ENCODE measurements around the gene FUS.
"Not testable (repeated sequence)": the region's sequence is repeated elsewhere in the genome, so short reads cannot be mapped to it uniquely, and the experiment has no call there.

FUS gene

DNA sequence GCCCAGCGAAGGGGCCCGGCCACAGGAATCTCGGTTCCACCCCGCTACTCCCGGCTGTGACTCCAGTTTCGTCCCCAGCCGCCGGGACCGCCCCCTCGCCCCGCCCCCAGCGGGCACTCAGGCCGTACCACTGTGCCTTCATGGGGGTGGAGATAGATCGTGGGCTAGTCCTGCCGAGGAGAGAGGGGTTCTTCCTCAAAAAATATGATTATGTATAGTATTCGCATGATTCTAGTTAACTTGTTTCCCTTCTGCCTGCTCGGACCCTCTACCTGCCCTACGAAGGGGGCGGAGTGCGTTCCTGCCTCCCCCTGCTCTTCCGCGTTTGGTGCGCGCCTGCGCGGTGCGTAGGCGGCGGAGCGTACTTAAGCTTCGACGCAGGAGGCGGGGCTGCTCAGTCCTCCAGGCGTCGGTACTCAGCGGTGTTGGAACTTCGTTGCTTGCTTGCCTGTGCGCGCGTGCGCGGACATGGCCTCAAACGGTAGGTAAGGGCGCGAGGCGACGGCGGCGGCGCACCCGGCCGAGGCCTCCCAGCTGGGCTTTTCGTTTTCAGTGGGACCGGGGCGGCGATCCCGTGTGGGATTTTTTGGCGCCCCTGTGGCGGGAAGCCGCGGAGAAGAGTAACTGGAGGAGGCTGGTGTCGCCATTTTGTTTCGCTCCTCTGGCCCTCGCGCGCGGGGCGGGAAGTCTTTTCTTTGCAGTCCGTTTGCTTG is at the start of gene FUS:
Gene FUS, plus strand, starts transcription at position 393 of the 713 bp plus-strand sequence. Its CDS starts 76 bp downstream, at position 469.
- DNase-seq (ENCODE audit: low read depth, low spot score): peak; percentile 96

DNA sequence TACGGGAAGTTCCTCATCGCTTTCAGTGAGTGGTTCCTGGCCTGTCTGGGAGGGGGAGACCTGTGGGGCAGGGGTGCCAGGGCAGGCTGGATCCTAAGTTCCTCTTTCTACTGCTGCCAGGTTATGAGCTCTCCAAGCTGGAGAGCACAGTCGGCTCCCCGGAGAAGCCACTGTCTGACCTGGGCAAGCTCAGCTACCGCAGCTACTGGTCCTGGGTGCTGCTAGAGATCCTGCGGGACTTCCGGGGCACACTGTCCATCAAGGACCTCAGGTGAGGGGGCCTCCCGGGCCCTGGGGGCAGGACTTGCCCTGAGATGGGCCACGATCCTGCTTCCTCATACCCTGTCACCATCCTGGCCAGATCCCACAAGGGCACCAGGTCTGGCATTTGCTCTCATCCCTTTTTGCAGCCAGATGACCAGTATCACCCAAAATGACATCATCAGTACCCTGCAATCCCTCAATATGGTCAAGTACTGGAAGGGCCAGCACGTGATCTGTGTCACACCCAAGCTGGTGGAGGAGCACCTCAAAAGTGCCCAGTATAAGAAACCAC is 49.5 kb upstream of the FUS start:
- DNase-seq (ENCODE audit: low read depth, low spot score): no peak

DNA sequence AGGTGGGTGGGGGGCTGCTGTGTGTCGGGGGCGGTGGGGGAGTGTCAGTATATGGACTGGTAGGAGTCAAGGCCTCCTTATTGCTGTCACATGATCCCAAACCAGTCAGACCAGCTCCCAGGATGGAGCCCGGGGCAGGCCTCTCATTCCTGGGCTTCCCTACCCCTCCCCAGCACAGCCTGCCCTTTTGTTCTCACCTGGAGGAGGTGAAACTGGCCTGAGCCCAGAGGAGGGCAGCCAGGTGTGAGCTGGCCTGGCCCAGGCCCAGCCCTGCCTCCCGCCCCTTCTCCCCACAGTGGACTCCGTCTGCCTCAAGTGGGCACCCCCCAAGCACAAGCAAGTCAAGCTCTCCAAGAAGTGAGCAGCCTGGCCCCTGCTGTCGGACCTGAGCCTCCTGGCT is 49.0 kb upstream of the FUS start:
- DNase-seq (ENCODE audit: low read depth, low spot score): no peak

DNA sequence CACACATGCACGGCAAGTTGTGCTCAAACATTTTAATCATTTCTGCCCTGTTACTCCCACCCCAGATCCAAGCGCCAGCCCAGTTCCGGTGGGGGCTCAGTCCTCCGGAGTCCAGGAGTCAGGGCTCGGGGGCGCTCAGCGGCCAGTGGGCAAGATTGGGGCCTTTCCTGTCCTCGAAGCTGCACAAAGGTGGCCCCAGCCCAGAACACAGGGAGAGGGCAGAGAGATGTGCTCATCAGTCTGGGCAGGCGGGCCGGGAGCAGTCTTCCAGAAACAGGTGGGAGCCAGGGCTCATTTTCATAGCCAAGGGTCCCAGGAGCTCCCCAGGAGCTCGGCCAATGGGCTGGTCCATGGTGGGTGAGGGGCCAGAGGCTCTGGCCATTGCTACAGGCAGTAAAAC is 48.5 kb upstream of the FUS start:
- no peak for DNase-seq (ENCODE audit: low read depth, low spot score)

DNA sequence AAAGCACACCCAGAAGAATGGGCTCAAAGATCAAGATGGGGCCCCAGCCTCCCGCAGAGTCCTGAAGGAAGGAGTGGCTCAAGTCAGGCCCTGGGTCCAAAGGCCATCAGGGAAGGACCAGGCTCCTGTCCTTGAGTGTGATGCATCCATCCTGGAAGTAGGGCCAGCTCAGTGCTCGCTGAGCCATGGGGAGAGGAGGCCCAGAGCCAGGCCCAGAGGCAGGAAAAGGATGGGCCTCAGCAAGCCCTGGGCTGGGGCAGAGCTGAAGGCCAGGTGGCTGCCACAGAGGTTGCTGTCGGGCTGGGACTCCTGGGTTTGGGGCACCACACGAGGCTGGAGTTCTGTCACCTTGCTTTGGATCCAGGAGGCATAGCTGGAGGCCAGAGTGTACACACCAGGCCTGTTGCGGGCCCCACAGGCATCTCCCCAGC is 48.1 kb upstream of the FUS start:
- no peak for DNase-seq (ENCODE audit: low read depth, low spot score)

DNA sequence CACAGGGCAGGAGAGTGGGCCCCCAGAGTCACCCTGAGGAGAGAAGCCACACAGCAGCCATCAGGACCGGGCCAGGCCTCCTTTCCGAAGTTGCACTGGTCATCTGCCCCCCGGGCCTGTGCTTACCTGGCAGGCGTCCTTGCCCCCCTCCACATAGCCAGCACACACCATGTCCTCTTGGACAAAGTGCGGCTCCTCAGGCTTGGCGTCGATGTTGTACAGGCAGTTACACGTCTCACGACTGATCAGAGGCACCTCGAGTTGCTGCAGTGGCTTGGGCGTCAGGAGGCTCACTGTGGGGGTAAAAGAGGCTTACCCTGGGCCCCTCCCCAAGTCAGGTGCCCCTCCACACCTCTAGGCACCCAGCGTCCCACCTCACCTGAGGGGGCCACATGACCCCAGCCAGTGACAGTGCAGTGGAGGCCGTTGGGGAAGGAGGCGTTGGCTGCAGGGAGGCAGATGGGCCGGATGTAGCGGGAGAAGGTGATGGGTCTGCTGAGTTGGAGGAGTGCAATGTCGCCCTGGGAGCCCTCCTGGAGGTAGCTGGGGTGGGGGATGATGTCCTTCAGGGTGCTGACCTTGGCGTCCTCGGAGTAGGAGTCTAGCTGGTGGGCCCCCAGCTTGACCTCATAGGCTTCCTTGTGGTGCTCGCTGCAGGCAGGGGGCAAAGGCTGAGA is 47.5 kb upstream of the FUS start:
- no peak for DNase-seq (ENCODE audit: low read depth, low spot score)

DNA sequence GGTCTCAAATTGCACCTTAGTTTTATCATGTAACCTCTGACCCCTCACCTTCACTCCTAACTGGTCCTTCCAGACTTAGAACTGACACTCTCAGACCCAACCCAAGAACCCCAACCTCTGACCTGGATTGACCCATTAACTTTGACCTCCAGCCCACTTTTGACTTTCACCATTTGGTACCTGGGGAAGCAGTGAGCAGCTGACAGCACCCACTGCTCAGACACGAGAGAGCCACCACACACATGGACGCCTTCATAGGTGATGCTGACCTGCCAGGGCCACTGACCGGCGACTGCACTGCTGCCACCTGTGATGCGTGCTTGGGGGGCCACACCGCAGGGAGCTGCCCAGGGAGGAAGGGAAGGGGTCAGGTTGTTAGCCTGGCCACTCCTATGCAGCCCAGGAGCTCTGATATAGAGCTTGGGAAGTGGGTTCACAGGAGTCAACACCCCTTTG is 46.9 kb upstream of the FUS start:
- DNase-seq (ENCODE audit: low read depth, low spot score): no peak

DNA sequence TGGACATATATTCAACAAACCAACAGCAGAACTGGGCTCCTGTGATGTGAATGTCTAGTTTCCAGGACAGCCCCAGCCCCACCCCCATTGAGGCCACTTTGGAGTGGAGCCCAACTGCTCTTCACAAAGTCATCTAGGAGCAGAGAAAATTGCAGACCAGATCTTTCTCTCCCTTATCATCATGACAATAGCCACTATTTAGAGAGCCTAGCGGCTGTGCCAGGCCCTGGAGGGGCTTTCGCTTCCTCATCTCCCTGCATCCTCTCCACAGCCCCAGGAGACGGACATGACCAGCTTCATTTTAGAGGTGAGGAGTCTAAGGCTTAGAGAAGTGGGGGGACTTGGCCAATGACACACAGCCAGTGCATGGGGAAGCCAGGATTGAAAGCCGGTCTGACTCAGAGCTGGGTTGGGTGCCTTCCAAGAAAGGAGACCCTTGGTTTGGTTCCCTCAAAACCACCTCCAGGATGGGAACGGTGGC is 45.8 kb upstream of the FUS start:
- DNase-seq (ENCODE audit: low read depth, low spot score): peak; percentile 57

DNA sequence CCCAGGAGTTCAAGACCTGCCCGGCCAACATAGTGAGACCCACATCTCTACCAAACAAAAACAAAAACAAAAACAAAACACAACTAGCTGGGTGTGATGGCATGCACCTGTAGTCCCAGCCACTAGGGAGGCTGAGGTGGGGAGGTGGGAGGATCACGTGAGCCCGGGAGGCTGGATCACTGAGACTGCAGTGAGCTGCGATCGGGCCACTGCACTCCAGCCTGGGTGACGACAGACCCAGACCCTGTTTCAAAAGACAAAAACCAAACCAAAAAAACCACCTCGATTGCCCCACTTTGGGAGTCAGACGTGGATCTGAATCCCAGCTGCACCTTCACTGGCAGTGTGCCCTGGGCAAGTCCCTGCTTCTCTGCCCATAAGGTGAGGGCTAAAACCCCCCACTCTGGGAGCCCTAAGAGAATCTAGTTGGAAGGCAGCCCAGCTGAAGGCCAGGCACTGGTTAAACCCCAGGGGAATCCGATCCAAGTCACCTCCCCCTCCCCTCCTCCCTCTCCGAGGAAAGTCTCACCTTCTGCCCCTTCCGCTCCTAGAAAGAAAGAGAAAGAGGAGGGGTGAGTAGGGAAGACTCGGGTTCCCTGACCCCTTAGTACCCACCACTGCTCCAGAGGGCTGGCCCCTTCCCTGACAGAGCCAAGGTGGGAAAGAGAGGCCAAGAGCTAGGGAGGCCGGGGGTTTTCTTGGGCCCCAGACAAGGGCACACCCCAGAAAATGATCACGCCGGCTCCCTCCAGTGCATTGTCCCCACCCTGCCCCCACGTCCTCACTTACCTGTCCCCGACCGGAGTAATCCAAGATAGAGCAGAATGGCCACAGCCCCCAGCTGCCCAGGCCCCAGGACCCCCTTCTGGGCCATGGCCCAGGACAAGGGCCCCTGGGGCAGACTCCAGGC is 45.1 kb upstream of the FUS start:
- DNase-seq (ENCODE audit: low read depth, low spot score): peak; percentile 31

DNA sequence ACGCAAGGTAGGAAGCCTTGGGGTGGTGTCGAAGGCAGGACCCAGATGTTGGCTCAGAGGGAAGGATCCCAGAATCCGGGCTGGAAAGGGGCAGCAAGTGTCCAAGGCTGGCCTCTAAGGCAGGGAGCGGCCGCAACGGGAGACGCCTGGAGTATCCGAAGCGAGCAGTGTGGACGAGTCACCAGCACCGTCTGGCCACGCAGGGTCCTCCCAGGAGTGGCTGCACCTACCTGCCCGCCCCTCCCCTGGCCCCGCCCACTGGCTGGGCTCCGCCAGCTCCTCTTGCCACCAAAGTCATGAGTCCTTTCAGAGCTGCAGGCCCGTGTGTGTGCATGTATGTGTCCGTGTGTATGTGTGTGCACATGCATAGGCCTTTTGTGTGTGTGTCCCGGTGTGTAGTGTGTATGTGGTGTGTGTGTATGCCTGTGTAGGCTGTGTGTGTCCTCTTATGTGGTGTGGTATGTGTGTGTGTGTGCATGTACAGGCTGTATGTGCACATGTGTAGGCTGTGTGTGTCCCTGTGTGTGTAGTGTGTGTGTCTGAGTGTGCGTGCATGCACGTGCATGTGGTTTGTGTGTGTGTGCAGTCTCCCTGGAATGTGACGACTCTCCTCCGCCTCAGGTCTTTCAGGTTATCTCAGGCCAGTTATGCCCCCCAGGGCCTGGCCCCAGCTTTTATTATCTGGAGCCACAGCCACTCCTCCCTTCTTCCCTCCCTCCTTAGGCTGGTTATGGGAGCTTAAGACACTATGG is 44.2 kb upstream of the FUS start, which contains the start of gene PRSS8:
Gene PRSS8, minus strand, starts transcription at position 193 of the 752 bp plus-strand sequence. CDS start 229 bp downstream, outside the sequence.
- no peak for DNase-seq (ENCODE audit: low read depth, low spot score)

DNA sequence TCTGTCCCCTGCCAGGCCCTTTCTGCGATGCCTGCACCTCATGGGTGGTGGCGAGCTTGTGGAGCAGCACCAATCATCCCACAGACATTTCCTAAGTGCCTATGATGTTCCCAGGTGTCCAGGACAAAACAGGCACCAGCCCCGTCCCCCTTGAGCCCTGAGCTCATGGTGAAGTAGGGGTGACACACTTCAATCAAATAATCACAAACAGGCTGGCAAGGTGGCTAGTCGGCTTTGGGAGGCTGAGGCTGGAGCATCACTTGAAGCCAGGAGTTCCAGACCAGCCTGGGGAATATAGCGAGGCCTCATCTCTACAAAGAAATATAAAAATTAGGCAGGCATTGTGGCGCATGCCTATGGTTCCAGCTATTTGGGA is 43.7 kb upstream of the FUS start:
- DNase-seq (ENCODE audit: low read depth, low spot score): no peak

DNA sequence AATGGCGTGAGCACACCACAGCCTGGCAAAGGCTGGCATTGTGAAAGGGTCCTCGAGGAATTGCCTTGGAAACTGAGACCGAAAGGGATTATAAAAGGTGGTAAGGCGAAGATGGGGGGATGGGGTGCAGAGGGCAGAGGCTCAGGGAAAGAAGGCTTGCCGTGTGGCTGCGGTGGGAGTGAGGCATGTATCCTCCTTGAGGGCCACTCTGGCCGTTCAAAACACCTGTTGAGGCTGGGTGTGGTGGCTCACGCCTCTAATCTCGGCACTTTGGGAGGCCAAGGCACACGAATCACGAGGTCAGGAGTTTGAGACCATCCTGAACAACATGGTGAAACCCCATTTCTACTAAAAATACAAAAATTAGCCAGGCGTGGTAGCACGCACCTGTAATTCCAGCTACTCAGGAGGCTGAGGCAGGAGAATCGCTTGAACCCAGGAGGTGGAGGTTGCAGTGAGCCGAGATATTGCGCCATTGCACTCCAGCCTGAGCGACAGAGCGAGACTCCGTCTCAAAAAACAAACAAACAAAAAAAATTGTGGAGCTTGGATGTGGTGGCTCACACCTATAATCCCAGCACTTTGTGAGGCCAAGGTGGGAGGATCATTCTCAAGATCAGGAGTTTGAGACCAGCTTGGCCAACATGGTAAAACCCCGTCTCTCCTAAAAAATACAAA is 43.0 kb upstream of the FUS start:
- not testable (repeated sequence) for DNase-seq (ENCODE audit: low read depth, low spot score)

DNA sequence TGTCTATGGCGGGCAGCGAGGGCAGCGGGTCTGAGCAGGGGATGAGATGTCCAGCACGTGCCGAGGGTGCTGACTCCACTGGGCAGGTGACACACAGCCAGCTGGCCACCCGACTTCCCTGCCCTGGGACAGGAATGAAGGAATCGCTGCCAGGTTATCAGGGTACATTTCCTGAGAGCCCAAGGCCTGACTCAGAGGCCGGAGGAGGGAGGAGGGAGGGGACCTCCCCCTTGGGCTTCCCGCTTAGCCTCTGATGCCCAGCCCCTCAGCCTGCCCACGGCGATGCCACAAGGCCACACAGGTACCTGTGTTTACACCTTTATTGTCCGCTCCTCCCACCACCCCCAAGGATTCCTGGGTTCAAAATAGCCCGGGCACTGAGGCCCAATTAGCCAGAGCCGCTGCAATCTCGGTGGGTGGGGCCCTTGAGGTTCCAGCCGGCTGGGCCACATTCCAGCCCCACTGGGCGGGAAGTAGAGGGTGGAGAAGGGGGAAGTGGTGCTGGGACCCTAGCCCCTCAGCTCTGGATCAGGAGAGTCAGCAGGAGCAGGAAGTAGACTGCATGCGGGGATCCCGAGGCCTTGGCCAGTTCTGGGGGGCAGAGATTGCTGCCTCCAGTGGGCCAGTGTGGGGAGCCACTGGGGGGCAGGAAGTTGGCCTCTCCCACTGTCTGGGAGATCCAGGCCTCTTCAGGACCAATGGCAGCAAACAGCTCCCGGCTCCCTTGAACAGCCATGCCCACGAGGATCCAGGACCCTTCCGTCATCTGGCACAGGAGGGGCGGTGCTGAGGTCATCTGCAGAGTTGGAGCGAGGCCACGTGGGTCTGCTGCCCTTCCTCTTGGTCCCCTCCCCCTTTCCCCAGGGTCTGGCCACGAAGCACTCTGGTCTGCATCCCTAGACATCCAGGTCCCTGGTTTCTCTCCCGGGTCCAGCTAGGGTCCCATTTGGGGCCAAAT is 41.0 kb upstream of the FUS start:
- DNase-seq (ENCODE audit: low read depth, low spot score): peak; percentile 91

DNA sequence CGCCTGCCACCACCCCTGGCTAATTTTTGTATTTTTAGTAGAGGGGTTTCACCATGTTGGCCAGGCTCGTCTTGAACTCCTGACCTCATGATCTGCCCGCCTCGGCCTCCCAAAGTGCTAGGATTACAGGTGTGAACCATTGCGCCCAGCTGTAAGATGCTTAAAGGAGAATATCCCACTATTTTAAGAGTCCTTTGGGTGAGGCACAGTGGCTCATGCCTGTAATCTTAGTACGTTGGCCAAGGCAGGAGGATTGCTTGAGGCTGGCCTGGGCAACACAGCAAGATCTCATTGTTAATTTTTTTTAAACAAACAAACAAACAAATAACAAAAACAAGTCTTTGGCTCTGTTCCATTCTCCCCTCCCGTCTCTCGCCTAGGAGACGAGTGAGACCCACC is 38.9 kb upstream of the FUS start:
- DNase-seq (ENCODE audit: low read depth, low spot score): not testable (repeated sequence)

DNA sequence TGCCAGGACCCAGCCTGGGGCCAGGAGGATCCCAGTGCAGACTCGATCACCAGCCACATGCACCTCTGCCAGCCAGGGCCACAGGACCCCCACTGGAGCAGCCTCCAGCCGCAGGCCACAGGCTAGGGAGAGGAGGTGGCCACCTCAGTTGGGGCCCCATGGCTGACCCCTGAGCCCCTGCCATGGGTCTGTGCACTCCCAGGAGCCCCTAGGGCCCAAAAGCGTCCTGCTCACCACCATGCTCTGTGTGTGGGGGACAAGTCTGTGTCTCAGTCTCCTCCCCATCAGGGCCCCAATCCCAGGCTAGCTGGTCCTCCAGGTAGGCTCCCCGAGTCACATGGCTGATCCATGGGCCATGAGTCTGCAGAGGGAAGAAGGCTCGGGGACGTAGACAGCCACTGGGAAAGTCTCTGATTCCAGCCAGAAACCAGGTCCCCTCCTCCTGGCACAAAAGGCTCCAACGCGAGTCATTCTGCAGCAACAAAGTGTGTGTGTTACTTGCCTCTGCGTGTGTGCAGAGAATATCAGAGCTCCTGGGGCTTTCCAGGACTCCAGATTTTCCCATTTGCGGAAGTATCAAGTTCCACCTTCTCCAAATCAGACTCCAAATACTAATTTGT is 38.3 kb upstream of the FUS start:
- no peak for DNase-seq (ENCODE audit: low read depth, low spot score)

DNA sequence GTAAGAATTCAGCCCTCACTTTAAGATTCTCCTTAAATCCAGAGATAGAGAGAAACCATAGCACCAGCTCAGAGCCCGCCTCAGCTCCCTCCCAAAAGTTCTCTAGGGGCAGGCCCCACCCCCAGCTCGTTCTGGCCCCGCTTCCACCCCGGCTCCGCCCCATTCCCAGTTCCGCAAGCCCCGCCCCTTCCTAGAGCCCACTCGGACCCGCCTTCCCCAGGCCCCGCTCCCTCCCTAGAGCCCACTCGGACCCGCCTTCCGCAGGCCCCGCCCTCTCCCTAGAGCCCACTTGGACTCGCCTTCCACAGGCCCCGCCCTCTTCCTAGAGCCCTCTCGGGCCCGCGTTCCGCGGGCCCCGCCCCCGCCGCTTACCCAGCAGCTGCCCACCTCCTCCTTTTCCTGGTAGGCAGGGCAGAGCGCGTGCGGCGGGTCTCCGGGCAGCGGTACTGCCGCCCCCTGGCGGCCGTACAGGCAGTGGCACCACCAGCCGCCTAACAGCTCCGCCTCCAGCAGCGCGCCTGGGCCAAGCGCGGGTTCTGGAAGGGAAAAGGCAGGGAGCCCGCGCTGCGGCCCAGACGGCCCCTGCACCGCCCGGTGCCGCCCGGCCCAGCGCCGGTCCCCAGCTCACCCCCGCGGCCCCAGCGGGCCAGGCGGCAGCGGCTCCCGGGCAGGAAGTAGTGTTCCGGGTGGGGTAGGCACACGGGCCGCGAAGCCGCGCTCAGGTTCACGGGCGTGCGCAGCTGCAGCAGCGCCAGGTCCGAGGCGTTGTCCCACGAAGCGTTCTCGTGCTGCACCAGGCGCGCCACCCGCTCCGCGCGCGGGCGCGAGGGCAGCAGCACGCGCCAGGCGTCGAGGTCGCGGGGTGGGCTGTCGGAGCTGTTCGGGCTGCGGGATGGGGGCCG is 37.6 kb upstream of the FUS start:
- DNase-seq (ENCODE audit: low read depth, low spot score): peak; percentile 100

DNA sequence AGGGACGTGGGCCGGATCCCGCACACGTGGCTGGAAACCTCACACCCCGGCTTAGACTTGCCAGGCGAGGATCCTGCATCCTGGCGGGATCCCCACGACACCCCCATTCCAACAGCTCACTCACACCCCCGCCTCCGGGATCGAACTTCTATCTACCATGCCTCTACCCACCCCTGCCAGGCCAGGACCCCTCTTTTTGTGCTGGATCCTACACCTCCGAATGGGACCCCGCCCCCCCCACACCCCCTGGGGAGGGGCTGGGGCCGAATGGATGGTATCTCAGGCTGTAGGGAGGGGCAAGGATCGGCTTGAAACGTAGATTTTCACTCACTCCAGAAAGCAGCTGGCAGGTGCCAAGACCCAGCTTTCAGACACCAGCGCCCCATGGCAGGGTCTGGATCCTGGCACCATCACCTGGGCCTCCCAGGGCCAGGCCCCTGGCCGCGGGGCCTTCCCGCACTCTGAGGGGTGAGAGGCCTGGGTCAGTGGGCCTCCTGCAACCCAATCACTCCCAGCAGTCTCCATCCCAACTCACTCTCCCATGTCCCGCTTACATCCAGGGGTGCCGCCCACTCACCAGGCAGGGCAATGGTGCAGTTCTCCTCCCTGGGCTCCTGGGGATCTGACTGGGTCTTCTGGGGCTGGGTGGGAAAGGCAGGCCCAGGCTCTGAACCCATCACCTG is 36.8 kb upstream of the FUS start:
- DNase-seq (ENCODE audit: low read depth, low spot score): no peak
